CD4-positive, alpha-beta T cell treated with Interleukin-15 for 1 hour (primary cell): ENCODE measurements around the gene BORA.
"Not testable (repeated sequence)": the region's sequence is repeated elsewhere in the genome, so short reads cannot be mapped to it uniquely, and the experiment has no call there.

Experiments
- DNase-seq: peaks from one replicate; pipeline ENCODE4 v3.0.0-alpha.2; 2020

BORA gene

DNA sequence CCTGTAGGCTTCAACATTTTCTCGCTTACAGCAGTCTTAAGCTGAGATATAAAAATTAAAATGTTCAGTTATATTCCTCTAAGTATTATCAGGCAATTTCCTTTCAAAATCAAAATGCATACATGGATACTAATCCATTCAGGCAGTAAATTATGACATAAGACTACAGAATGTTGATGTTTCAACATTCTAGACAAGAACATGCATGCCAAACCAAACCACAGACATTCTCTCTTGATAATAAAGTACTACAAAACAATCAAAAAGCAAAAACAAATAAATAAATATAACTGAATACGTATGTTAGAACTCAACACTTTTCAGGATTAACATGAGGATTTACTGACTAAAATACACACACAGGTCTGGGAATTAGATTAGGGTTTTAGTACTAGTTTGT is 46.3 kb downstream of the BORA start:
- DNase-seq, result no peak

- DNase-seq, result peak; percentile 96
These were observed 54.0 kb downstream of the BORA start, which contains the start of the genes DIS3 and PIBF1 for GRCh38 chr13:72781451-72782439. DIS3 (minus strand) TSS chr13:72781900; CDS start chr13:72781832, 68 bp downstream. PIBF1 (plus strand) TSS chr13:72782133; CDS start chr13:72783470, 1,337 bp downstream.

DNA sequence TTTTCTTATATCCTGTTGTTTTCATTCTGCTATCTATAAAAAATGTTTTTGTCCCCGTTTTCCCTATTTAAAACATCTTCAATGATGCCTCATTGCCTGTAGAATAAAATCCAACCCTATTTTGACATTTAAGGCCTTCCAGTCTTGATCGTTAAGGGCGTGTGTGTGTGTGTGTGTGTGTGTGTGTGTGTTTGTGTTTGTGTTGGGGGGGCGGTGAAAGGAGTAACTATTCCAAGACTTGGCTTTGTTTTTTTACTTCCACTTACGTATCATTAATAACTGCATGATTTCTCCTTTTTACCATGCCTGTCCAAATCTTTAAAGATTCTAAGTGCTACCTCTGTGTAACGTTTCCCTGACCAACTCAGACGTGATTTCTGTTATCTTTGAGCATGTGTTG is 55.0 kb downstream of the BORA start:
- no peak for DNase-seq

- not testable (repeated sequence) for DNase-seq
These were observed 57.0 kb downstream of the BORA start for GRCh38 chr13:72784679-72785078.

DNA sequence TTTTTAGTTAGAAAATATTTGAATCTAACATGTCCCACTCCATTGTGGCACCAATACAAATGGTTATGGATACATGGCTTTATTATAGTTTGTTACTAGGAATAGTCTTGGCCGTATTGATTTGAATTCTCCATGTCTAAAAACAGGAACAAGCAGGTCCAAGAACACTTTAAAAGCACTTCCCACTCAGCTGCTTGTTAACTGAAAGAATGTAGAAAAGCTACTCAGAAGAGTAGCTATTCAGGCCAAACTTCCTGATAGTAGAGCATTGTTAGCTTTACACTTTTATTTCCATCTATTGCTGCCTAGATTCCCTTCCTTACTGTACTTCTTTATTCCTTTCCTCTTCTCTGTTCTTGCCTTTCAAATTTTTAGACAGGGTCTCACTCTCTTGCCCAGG is 61.1 kb downstream of the BORA start:
- no peak for DNase-seq

- DNase-seq, result no peak
These were observed 64.9 kb downstream of the BORA start for GRCh38 chr13:72792640-72793039.

- no peak for DNase-seq
These were observed 71.1 kb downstream of the BORA start for GRCh38 chr13:72798817-72799216.

DNA sequence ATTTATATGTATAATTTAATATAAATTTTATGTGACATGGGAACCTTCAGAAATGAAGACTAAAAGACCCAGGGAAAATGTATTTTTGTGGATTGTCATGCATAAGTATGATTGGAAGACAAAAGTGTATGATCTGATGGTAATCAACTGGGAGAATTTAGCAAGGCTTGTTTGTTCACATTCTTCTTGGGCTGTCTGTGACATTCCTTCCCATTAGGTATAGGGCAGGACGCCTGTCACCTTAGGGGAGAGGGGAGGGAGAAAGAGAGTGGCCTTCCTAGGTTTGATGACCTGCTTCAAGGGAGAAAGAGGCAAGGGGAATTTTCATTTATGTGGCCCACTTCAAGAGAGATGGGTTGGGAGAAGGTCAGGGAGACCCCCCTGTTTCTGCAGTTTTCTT is 76.6 kb downstream of the BORA start:
- no peak for DNase-seq
